Keratinocyte (primary cell): ENCODE results near the gene HS1BP3.

Experiments
- EZH2 ChIP-seq: IDR thresholded peaks from one replicate; pipeline ENCODE4 v1.6.1; 2012; ENCODE audit warnings: inconsistent platforms, mild to moderate bottlenecking, low read length, moderate library complexity
- TF ChIP-seq, protein P1 (sequence below), 3 experiments: IDR thresholded peaks in 1 of 3; conservative IDR thresholded peaks in 1 of 3; optimal IDR thresholded peaks in 1 of 3; 2 replicates in 2 of 3; 3 replicates in 1 of 3; pipeline versions ENCODE3 to v1.5.1; 2011; ENCODE audit warnings: low read length in 3 of 3, mild to moderate bottlenecking in 3 of 3, moderate library complexity in 2 of 3, control low read depth in 1 of 3, inconsistent platforms in 1 of 3; ENCODE audit not compliant: insufficient read depth in 2 of 3; ENCODE audit errors: extremely low read depth in 1 of 3

DNA sequence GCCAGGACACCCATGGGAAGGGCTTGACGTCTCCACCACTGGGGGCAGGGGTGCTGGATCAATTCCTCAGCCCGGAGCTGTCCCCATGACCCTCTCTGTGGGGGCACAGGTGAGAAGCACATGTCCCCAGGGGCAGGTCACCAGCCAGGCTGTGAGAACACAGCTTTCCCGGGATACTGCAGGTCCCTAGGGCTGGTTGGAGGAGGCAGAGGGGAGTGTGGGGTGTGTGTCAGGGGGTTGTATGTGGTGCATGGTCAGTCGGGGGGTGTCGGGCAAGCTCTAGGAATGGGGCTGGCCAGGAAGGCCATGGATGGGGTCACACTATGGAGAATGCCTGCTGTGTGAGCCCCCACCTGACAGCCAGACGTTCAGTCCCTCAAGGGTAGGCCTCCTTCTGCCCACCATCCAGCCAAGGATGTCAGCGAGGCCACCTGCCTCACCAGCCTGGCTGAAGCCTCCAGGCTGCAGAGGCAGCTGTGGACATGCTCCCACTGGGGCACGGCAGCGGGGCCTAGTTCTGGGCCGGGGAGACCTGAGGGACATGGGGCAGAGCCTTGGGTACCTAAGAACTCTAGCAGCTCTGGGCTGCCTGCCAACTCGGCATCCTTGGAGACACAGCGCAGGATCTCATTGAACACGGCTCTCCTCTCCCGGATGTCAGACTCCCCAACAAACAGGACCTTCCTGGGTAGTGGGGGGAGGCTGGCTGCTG, 10.3 kb downstream of the HS1BP3 start:
- TF ChIP-seq, protein P1, sequence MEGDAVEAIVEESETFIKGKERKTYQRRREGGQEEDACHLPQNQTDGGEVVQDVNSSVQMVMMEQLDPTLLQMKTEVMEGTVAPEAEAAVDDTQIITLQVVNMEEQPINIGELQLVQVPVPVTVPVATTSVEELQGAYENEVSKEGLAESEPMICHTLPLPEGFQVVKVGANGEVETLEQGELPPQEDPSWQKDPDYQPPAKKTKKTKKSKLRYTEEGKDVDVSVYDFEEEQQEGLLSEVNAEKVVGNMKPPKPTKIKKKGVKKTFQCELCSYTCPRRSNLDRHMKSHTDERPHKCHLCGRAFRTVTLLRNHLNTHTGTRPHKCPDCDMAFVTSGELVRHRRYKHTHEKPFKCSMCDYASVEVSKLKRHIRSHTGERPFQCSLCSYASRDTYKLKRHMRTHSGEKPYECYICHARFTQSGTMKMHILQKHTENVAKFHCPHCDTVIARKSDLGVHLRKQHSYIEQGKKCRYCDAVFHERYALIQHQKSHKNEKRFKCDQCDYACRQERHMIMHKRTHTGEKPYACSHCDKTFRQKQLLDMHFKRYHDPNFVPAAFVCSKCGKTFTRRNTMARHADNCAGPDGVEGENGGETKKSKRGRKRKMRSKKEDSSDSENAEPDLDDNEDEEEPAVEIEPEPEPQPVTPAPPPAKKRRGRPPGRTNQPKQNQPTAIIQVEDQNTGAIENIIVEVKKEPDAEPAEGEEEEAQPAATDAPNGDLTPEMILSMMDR (optimal IDR thresholded peaks at IDR 0.05 in 1 of 3, IDR thresholded peaks at IDR 0.05 in 1 of 3, conservative IDR thresholded peaks at IDR 0.05 in 1 of 3; ENCODE audit: extremely low read depth in 1 of 3, insufficient read depth in 2 of 3, low read length in 3 of 3), result no peak
- TF ChIP-seq EZH2, result no peak
